H9 (cell line): ENCODE measurements around the gene IFI44L. TPM values are rescaled to one million over a fixed set of nuclear protein-coding genes. Genes with fewer than 3 reads are reported as not detected.

Experiments
- DNase-seq: peaks from one replicate; pipeline ENCODE4 v3.0.0-alpha.2; 2017
- H2AFZ ChIP-seq: one replicate; pipeline ENCODE4 v1.6.1; 2013; ENCODE audit warnings: mild to moderate bottlenecking, low read length, control low read depth, moderate library complexity
- H2AK5ac ChIP-seq: 2 replicates; pipeline ENCODE4 v1.6.1; 2013; ENCODE audit warnings: low read length, control low read depth, mixed read lengths; ENCODE audit not compliant: insufficient read length
- H2BK120ac ChIP-seq: one replicate; pipeline ENCODE4 v1.6.1; 2013; ENCODE audit warnings: low read depth, mild to moderate bottlenecking, low read length, control low read depth, inconsistent platforms; ENCODE audit not compliant: poor library complexity, severe bottlenecking
- H2BK12ac ChIP-seq: 2 replicates; pipeline ENCODE4 v1.6.1; 2013; ENCODE audit warnings: low read length, control low read depth, mixed read lengths, low read depth; ENCODE audit not compliant: insufficient read length
- H2BK15ac ChIP-seq: 2 replicates; pipeline ENCODE4 v1.6.1; 2013; ENCODE audit warnings: low read depth, low read length, control low read depth
- H2BK20ac ChIP-seq: one replicate; pipeline ENCODE4 v1.6.1; 2013; ENCODE audit warnings: low read depth, mild to moderate bottlenecking, low read length, control low read depth, inconsistent platforms; ENCODE audit not compliant: poor library complexity, severe bottlenecking
- H2BK5ac ChIP-seq: 2 replicates; pipeline ENCODE4 v1.6.1; 2013; ENCODE audit warnings: low read length, control low read depth, mixed read lengths; ENCODE audit not compliant: insufficient read length
- H3K14ac ChIP-seq: 2 replicates; pipeline ENCODE4 v1.6.1; 2013; ENCODE audit warnings: low read length, control low read depth; ENCODE audit not compliant: insufficient read depth
- H3K18ac ChIP-seq: 2 replicates; pipeline ENCODE4 v1.6.1; 2013; ENCODE audit warnings: low read depth, mild to moderate bottlenecking, mixed read lengths, low read length, control low read depth; ENCODE audit not compliant: insufficient read length
- H3K23ac ChIP-seq: 2 replicates; pipeline ENCODE4 v1.6.1; 2013; ENCODE audit warnings: low read length, control low read depth, mixed read lengths, low read depth; ENCODE audit not compliant: insufficient read length
- H3K23me2 ChIP-seq: 2 replicates; pipeline ENCODE4 v1.6.1; 2013; ENCODE audit warnings: low read depth, mild to moderate bottlenecking, mixed read lengths, low read length, control low read depth; ENCODE audit not compliant: insufficient read length, poor library complexity, severe bottlenecking
- H3K27ac ChIP-seq: 2 replicates; pipeline ENCODE4 v1.5.1; 2013; ENCODE audit warnings: low read length, control low read depth, mixed read lengths, low read depth; ENCODE audit not compliant: insufficient read length
- H3K27me3 ChIP-seq: 2 replicates; pipeline ENCODE4 v1.6.1; 2013; ENCODE audit warnings: low read length, control low read depth, inconsistent platforms; ENCODE audit not compliant: insufficient read depth
- H3K4ac ChIP-seq: 2 replicates; pipeline ENCODE4 v1.6.1; 2013; ENCODE audit warnings: low read depth, mild to moderate bottlenecking, control low read depth, inconsistent platforms, low read length, moderate library complexity
- H3K4me1 ChIP-seq: 2 replicates; pipeline ENCODE4 v1.6.1; 2013; ENCODE audit warnings: low read length, control low read depth, inconsistent platforms; ENCODE audit not compliant: insufficient read depth
- H3K4me2 ChIP-seq: 2 replicates; pipeline ENCODE4 v1.6.1; 2013; ENCODE audit warnings: low read length, control low read depth, mixed read lengths; ENCODE audit not compliant: insufficient read length, insufficient read depth
- H3K56ac ChIP-seq: 2 replicates; pipeline ENCODE4 v1.6.1; 2013; ENCODE audit warnings: low read depth, mild to moderate bottlenecking, mixed read lengths, low read length, control low read depth; ENCODE audit not compliant: insufficient read length
- H3K79me1 ChIP-seq: 2 replicates; pipeline ENCODE4 v1.6.1; 2013; ENCODE audit warnings: low read depth, mild to moderate bottlenecking, moderate library complexity, low read length, control low read depth, inconsistent platforms; ENCODE audit not compliant: insufficient read depth, poor library complexity, severe bottlenecking
- H3K79me2 ChIP-seq: 2 replicates; pipeline ENCODE4 v1.6.1; 2013; ENCODE audit warnings: low read length, control low read depth, inconsistent platforms; ENCODE audit not compliant: insufficient read depth
- H3K9ac ChIP-seq: 2 replicates; pipeline ENCODE4 v1.6.1; 2013; ENCODE audit warnings: low read length, control low read depth, mixed read lengths; ENCODE audit not compliant: insufficient read length; ENCODE audit errors: extremely low read depth
- H3K9me3 ChIP-seq: one replicate; pipeline ENCODE4 v1.6.1; 2013; ENCODE audit warnings: low read depth, low read length, inconsistent platforms; ENCODE audit not compliant: control insufficient read depth
- H3T11ph ChIP-seq: one replicate; pipeline ENCODE4 v1.6.1; 2013; ENCODE audit warnings: mild to moderate bottlenecking, low read length, control low read depth, inconsistent platforms
- H4K20me1 ChIP-seq: one replicate; pipeline ENCODE4 v1.6.1; 2013; ENCODE audit not compliant: control insufficient read depth, insufficient read length, insufficient read depth
- H4K5ac ChIP-seq: 2 replicates; pipeline ENCODE4 v1.6.1; 2013; ENCODE audit warnings: low read depth, mild to moderate bottlenecking, mixed read lengths, low read length, control low read depth; ENCODE audit not compliant: insufficient read length
- H4K8ac ChIP-seq: replicated peaks from 2 replicates; pipeline ENCODE4 v1.6.1; 2013; ENCODE audit warnings: low read length, control low read depth, mixed read lengths, low read depth; ENCODE audit not compliant: insufficient read length
- H4K91ac ChIP-seq: 2 replicates; pipeline ENCODE4 v1.6.1; 2013; ENCODE audit warnings: low read depth, mild to moderate bottlenecking, moderate library complexity, mixed read lengths, low read length, control low read depth; ENCODE audit not compliant: insufficient read length
- H3K27ac Mint-ChIP-seq, 3 experiments: 2 replicates in 2 of 3; 3 replicates in 1 of 3; pipeline ENCODE4 v1.8.0; 2020 to 2021; ENCODE audit warnings: mixed read lengths in 3 of 3, mild to moderate bottlenecking in 1 of 3, moderate library complexity in 1 of 3
- H3K27me3 Mint-ChIP-seq: 2 replicates; pipeline ENCODE4 v1.8.0; 2021; ENCODE audit warnings: low read depth, mild to moderate bottlenecking, moderate library complexity, mixed read lengths
- H3K36me3 Mint-ChIP-seq, 3 experiments: 2 replicates in 2 of 3; 3 replicates in 1 of 3; pipeline ENCODE4 v1.8.0; 2020 to 2021; ENCODE audit warnings: low read depth in 3 of 3, mixed read lengths in 3 of 3; ENCODE audit not compliant: insufficient read depth in 1 of 3
- H3K4me1 Mint-ChIP-seq, 2 experiments: 2 replicates each; pipeline ENCODE4 v1.8.0; 2020; ENCODE audit warnings: mixed read lengths in 2 of 2
- H3K4me3 Mint-ChIP-seq, 2 experiments: 2 replicates in 1 of 2; 3 replicates in 1 of 2; pipeline ENCODE4 v1.8.0; 2020 to 2021; ENCODE audit warnings: mild to moderate bottlenecking in 2 of 2, mixed read lengths in 2 of 2, moderate library complexity in 1 of 2
- H3K9me3 Mint-ChIP-seq, 2 experiments: 2 replicates in 1 of 2; 3 replicates in 1 of 2; pipeline ENCODE4 v1.8.0; 2020; ENCODE audit warnings: mild to moderate bottlenecking in 2 of 2, mixed read lengths in 2 of 2, moderate library complexity in 1 of 2
- CTCF ChIP-seq: fragments of 200-600 bp; sonication (generic); conservative IDR thresholded peaks from 3 replicates; pipeline ENCODE4 v1.8.0; 2021; ENCODE audit warnings: antibody characterized with exemption, mild to moderate bottlenecking
- WGBS: extraction: QIAGEN DNeasy Blood & Tissue Kit; methylation state at CpG from one replicate; pipeline ENCODE4 v1.1.7; 2013; ENCODE audit warnings: missing lambda C conversion rate, low lambda C conversion rate, mixed read lengths; ENCODE audit not compliant: insufficient read length; ENCODE audit errors: extremely low coverage; 5-methylcytosine and 5-hydroxymethylcytosine counted together
- total RNA-seq: library from RNA; stranded (reverse); gene quantifications from 2 replicates; pipeline ENCODE4 v1.2.1, GENCODE V29; 2021

IFI44L gene
- total RNA-seq, 1 experiment from 2014 or later, result not detected

DNA sequence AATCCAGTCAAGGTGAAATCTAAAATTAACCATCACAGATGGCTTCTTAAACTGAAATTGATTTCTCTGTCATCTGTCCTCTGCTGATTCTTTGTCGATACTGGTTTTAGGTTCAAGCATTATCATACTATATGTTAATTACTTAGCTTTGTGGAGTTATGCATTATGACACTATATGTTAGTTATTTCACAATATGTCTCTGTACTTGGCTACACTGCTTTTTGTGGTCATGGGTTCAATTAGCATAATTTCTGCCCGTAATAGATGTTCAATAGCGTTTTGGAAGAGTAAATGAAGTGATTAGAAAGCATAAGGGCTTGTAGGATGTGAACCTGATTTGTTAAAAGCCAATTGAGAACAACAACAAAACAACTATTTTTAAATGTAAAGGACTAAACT lies 57.5 kb downstream of the IFI44L start:
- no peak overlapping the region for H2BK120ac ChIP-seq

More for the DNA sequence above, 57.5 kb downstream of the IFI44L start:
- Histone ChIP-seq H3K9ac (no peak overlapping the region), H3K18ac (no peak overlapping the region), H3K4me2 (no peak overlapping the region), H4K20me1 (no peaks in the 10 kb centered on the region), H3K79me2 (no peaks in the 10 kb centered on the region), H2BK20ac (no peak overlapping the region), H4K5ac (no peak overlapping the region), H3K4ac (no peak overlapping the region), H3K23me2 (no peaks in the 10 kb centered on the region), H4K8ac (no peak overlapping the region), H3K27ac (no peak overlapping the region), H3K79me1 (no peaks in the 10 kb centered on the region), H2AFZ (no peak overlapping the region), H3K14ac (no peak overlapping the region), H3K23ac (no peak overlapping the region), H2BK5ac (no peak overlapping the region), H2AK5ac (no peak overlapping the region), H3T11ph (no peak overlapping the region), H3K4me1 (no peaks in the 10 kb centered on the region), H3K27me3 (no peaks in the 10 kb centered on the region), H4K91ac (no peak overlapping the region), H3K9me3 (no peaks in the 10 kb centered on the region), H2BK12ac (no peak overlapping the region), H2BK15ac (no peak overlapping the region), H3K56ac (no peak overlapping the region)
- peaks cover 4% of the 10 kb centered on the region; the same call in 1 of the 2 replicates for H3K27me3 Mint-ChIP-seq
- DNase-seq, result no peak
- WGBS, result no CpG with 5 or more reads among the region's 3 CpGs
- H3K36me3 Mint-ChIP-seq, result no peaks in the 10 kb centered on the region
- no peaks in the 10 kb centered on the region for H3K4me1 Mint-ChIP-seq
- no peak overlapping the region for H3K4me3 Mint-ChIP-seq
- no peak for TF ChIP-seq CTCF
- H3K27ac Mint-ChIP-seq, result no peak overlapping the region
- H3K9me3 Mint-ChIP-seq, result no peaks in the 10 kb centered on the region; a peak in 1 of 5 replicates
